Middle frontal gyrus (tissue), 1 donor: ENCODE measurements around the gene IL18.
"Not testable (repeated sequence)": the region's sequence is repeated elsewhere in the genome, so short reads cannot be mapped to it uniquely, and the experiment has no call there.

ENCODE experiments used
- DNase-seq: peaks from one replicate; pipeline ENCODE4 v3.0.0-alpha.2; 2015; ENCODE audit warnings: low spot score; ENCODE audit errors: extremely low spot score

The IL18 gene

DNA sequence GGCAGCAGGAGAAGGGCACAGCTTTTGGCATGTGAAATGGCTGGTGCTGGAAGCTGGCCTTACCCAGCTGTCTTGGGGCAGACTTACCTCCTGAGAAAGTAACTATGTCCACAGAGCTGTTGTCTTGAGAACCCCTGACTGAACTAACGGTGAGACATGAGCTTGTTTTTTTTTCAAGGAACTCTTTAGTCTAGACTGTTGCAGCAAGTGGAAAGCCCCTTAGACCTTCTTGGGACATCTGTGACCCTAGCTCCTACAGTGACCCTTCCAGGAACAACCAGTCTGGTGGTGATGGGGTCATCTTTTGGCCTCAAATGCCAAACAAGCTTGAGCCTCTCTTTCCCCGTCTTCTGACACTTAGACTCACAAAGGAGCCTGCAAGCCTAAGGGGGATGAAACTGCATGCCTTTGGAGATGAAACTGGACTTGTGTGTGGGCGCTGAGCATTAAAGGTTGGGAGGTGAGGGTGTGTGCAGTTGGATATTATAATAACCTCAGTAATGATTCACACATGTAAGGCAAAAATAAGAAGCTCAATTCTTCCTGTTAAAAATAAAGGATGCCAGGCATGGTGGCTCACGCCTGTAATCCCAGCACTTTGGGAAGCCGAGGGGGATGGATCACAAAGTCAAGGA lies 41.8 kb downstream of the IL18 start:
- DNase-seq, result no peak

DNA sequence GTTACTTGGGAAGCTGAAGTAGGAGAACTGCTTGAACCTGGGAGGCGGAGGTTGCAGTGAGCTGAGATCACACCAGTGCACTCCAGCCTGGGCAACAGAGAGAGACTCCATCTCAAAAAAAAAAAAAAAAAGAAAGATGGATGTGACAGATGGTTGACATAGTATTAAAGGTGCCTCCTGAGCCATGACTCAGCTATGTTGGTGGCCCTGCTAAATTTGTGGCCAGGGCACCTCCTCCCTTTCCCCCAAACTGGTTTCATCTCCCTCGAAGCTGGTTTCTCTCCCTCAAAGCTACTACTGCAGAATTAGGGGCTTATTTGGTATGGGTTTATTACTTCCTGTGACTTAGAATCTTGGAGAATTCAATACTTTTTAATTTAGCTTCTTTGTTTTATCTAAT lies 45.7 kb downstream of the IL18 start:
- DNase-seq, result no peak

DNA sequence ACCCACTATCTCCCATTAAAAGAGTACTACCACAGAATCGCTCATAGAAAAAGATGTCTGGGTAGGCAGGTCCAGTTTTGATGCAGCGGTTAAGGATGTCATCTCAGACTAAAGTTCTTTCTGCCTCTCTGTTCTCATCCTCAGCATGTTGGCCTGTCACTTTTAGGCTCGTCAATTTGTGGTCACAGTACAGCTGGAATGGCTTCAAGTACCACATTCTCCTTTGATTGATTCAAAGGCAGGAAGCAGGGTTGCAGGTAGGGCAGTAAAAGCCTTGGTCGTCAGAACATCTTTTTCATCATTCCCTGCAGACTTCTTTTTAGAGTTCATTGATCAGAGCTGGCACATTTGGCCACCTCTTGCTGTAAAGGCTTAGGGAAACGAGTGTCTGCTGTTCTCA lies 48.5 kb downstream of the IL18 start:
- no peak for DNase-seq

- no peak for DNase-seq
These were observed 49.4 kb downstream of the IL18 start for GRCh38 chr11:112114460-112114859.

- DNase-seq, result peak; percentile 26
These were observed 50.1 kb downstream of the IL18 start for GRCh38 chr11:112113539-112114457.

- no peak for DNase-seq
These were observed 57.8 kb downstream of the IL18 start for GRCh38 chr11:112106070-112106469.

- DNase-seq, result no peak
These were observed 60.4 kb downstream of the IL18 start for GRCh38 chr11:112103446-112103845.

DNA sequence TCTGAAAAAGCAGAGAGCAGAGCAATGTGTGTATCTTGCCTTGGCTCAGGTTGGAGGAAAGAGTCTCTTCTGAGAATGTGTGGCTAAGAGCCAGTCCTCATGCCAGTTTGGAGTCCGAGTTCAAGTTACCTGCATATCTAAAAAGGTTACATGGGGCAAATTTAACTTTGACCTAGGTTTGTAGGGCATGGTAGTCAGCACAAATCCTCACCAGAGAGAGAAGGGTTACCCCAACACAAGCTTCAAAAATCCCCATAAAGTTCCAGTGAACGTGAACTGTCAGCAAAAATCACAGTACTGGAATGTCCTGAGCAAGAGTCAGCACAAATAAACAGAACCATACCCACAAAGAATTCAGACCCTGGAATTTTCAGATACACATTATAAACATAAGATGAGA lies 63.4 kb downstream of the IL18 start:
- no peak for DNase-seq

GRCh38 chr11:112097734-112098528 lies 66.0 kb downstream of the IL18 start:
- no peak for DNase-seq

GRCh38 chr11:112096194-112096593 lies 67.7 kb downstream of the IL18 start:
- DNase-seq, result no peak

DNA sequence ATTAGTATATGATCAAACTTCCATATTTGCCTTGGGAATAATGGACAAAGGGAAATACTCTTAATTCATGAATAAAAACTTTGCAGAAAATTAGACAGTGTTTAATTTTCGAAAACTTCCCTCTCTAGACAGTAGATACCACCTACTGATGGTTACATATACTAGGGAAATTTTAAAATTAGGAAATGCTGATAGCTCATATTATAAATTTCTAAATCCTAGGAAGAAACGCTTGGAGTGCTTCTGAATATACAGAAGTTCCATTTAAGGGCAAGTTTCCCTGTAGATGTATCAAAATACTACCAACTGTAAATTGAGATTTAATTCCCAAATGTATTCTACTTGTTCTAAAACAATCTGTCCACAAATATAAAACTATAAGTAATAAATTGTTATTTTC lies 68.6 kb downstream of the IL18 start:
- not testable (repeated sequence) for DNase-seq
